Ascending aorta (tissue), 2 donors: ENCODE measurements around the gene CFAP92. TPM values are rescaled to one million over a fixed set of nuclear protein-coding genes. Genes with fewer than 3 reads are reported as not detected.

Experiments
- DNase-seq, 2 donors: peaks; one replicate each; pipeline ENCODE4 v3.0.0-alpha.2; 2019; ENCODE audit warnings: low spot score in 2 of 2
- H3K27ac ChIP-seq, 2 donors: fragments of 200-600 bp; sonication (generic); one replicate each; pipeline ENCODE4 v1.5.1; 2016 to 2017; ENCODE audit warnings: mild to moderate bottlenecking in 1 of 2
- H3K27me3 ChIP-seq: fragments of 200-600 bp; sonication (generic); one replicate; pipeline ENCODE4 v1.5.1; 2017
- H3K36me3 ChIP-seq, 2 donors: fragments of 200-600 bp; sonication (generic); one replicate each; pipeline ENCODE4 v1.5.1; 2016
- H3K4me1 ChIP-seq, 2 donors: fragments of 200-600 bp; sonication (generic); one replicate each; pipeline ENCODE4 v1.5.1; 2016 to 2017; ENCODE audit warnings: mild to moderate bottlenecking in 1 of 2
- H3K4me3 ChIP-seq, 2 donors: fragments of 200-600 bp; sonication (generic); one replicate each; pipeline ENCODE4 v1.5.1; 2016 to 2017; ENCODE audit warnings: mild to moderate bottlenecking in 1 of 2
- H3K9me3 ChIP-seq, 2 donors: fragments of 200-600 bp; sonication (generic); one replicate each; pipeline ENCODE4 v1.5.1; 2016
- intact Hi-C: fragments of 100-400 bp; cut with DNase I; formaldehyde crosslinking; loops from one replicate; pipeline ENCODE4 v1.15.1; 2023
- total RNA-seq: library from RNA; depleted of rRNA; stranded (reverse); fragments of >200 nt; gene quantifications from one replicate; pipeline ENCODE4 v1.1.0, GENCODE V29; 2016
- TF ChIP-seq, protein P1 (sequence below), 3 experiments: fragments of 200-600 bp in 2 of 3; fragments of 450-650 bp in 1 of 3; sonication (generic) in 2 of 3; IDR thresholded peaks; one replicate each; pipeline ENCODE4 v1.5.1; 2016 to 2019; ENCODE audit warnings: antibody characterized with exemption in 3 of 3, mild to moderate bottlenecking in 1 of 3, moderate library complexity in 1 of 3

CFAP92 gene
- total RNA-seq, 1 donor from 2014 or later, result not detected

- no peaks in the 10 kb centered on the region for H3K9me3 ChIP-seq
- no peak for DNase-seq
- no peaks in the 10 kb centered on the region for H3K36me3 ChIP-seq
- no peak overlapping the region for H3K4me3 ChIP-seq
- H3K27ac ChIP-seq, result no peak overlapping the region
- intact Hi-C loops, result no loop called here
- TF ChIP-seq, protein P1, sequence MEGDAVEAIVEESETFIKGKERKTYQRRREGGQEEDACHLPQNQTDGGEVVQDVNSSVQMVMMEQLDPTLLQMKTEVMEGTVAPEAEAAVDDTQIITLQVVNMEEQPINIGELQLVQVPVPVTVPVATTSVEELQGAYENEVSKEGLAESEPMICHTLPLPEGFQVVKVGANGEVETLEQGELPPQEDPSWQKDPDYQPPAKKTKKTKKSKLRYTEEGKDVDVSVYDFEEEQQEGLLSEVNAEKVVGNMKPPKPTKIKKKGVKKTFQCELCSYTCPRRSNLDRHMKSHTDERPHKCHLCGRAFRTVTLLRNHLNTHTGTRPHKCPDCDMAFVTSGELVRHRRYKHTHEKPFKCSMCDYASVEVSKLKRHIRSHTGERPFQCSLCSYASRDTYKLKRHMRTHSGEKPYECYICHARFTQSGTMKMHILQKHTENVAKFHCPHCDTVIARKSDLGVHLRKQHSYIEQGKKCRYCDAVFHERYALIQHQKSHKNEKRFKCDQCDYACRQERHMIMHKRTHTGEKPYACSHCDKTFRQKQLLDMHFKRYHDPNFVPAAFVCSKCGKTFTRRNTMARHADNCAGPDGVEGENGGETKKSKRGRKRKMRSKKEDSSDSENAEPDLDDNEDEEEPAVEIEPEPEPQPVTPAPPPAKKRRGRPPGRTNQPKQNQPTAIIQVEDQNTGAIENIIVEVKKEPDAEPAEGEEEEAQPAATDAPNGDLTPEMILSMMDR (IDR thresholded peaks at IDR 0.05), result no peak
- H3K27me3 ChIP-seq, result no peaks in the 10 kb centered on the region
- H3K4me1 ChIP-seq, result no peaks in the 10 kb centered on the region
Measured at GRCh38 chr3:129019266-129019665, 25.4 kb upstream of the CFAP92 start.

GRCh38 chr3:129018751-129019150 is 24.9 kb upstream of the CFAP92 start:
- TF ChIP-seq, protein P1 (IDR thresholded peaks at IDR 0.05), result no peak
- no peak for DNase-seq
- no peaks in the 10 kb centered on the region for H3K36me3 ChIP-seq
- H3K9me3 ChIP-seq, result no peaks in the 10 kb centered on the region
- no peak overlapping the region for H3K4me3 ChIP-seq
- no peaks in the 10 kb centered on the region for H3K27me3 ChIP-seq
- H3K27ac ChIP-seq, result no peak overlapping the region
- H3K4me1 ChIP-seq, result no peaks in the 10 kb centered on the region
- intact Hi-C loops, result no loop called here

- TF ChIP-seq, protein P1 (IDR thresholded peaks at IDR 0.05), result no peak
- no peaks in the 10 kb centered on the region for H3K36me3 ChIP-seq
- no peak for DNase-seq
- H3K9me3 ChIP-seq, result no peaks in the 10 kb centered on the region
- H3K27ac ChIP-seq, result no peak overlapping the region
- no peaks in the 10 kb centered on the region for H3K4me1 ChIP-seq
- H3K4me3 ChIP-seq, result no peak overlapping the region
- H3K27me3 ChIP-seq, result no peaks in the 10 kb centered on the region
- intact Hi-C loops, result no loop called here
Measured at GRCh38 chr3:129018271-129018670, 24.4 kb upstream of the CFAP92 start.

GRCh38 chr3:129017484-129017899 is 23.6 kb upstream of the CFAP92 start:
- no peak overlapping the region for H3K27ac ChIP-seq

DNA sequence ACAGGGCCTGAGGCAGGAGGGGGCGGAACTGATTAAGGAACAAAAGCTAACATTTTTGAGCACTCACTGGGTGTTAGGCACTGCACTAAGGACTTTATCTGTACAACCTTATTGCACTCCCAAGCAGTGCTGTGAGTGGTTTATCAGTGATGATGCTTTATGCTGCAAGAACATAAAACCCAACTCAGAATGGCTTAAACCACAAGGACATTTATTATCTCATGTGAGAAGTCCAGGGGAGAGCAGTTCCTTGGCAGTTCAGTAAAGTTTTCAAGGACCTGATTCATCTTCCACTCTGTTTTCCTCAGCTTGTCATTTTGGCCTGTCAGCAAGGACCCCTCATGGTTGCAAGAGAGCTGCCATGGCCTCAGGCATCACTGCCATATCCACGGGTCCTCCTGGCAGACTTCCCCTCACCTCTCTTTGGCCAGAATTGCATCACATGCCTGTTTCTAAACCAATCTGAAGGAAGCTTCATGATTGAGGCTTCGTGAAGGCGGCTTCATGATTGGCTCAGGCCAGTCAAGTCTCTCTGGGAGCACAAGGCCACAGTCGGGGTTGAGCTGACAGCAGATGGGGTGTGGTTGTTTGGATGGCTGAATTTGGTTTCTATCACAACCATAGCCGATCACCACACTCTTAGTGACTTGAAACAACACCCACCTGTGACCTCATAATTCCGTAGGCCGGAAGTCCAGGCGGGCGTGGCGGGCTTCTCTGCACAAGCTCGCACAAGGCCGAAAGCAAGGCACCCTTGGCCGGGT is 23.0 kb upstream of the CFAP92 start:
- DNase-seq, result no peak
- intact Hi-C loops, result no loop called here
- TF ChIP-seq, protein P1 (IDR thresholded peaks at IDR 0.05), result no peak
- H3K4me3 ChIP-seq, result no peak overlapping the region
- H3K9me3 ChIP-seq, result no peaks in the 10 kb centered on the region
- no peaks in the 10 kb centered on the region for H3K36me3 ChIP-seq
- no peak overlapping the region for H3K27ac ChIP-seq
- H3K4me1 ChIP-seq, result no peaks in the 10 kb centered on the region
- H3K27me3 ChIP-seq, result no peaks in the 10 kb centered on the region

More at GRCh38 chr3:129017484-129017899, 23.6 kb upstream of the CFAP92 start:
- intact Hi-C loops, result no loop called here
- DNase-seq, result no peak
- Histone ChIP-seq H3K27me3 (no peaks in the 10 kb centered on the region), H3K4me3 (no peak overlapping the region), H3K9me3 (no peaks in the 10 kb centered on the region), H3K4me1 (no peaks in the 10 kb centered on the region), H3K36me3 (no peaks in the 10 kb centered on the region)
- TF ChIP-seq, protein P1 (IDR thresholded peaks at IDR 0.05), result no peak
